GM13976 (cell line): ENCODE data around the gene SNCA.

ENCODE experiments used
- DNase-seq: peaks from one replicate; pipeline ENCODE4 v3.0.0; 2012; ENCODE audit warnings: low spot score
- CTCF ChIP-seq: IDR thresholded peaks from 2 replicates; pipeline ENCODE4 v1.5.1; 2012; ENCODE audit warnings: borderline replicate concordance, mild to moderate bottlenecking; ENCODE audit not compliant: insufficient read depth; ENCODE audit errors: extremely low read depth, missing control alignments, control extremely low read depth
- in situ Hi-C: fragments of 300-500 bp; cut with MboI; formaldehyde crosslinking; loops from one replicate; pipeline ENCODE4 v1.12.0; 2022; ENCODE audit warnings: low sequenced_read_pairs, mixed read lengths, inconsistent platforms; ENCODE audit not compliant: unreplicated experiment

Gene SNCA

GRCh38 chr4:89788206-89789072 is 48.5 kb downstream of the SNCA start:
- no peak for TF ChIP-seq CTCF
- in situ Hi-C loops, result no loop called here
- DNase-seq, result no peak

- no peak for DNase-seq
- no peak for TF ChIP-seq CTCF
- in situ Hi-C loops, result no loop called here
These were observed 52.2 kb downstream of the SNCA start for GRCh38 chr4:89784686-89785231.

- in situ Hi-C loops, result no loop called here
- no peak for TF ChIP-seq CTCF
- no peak for DNase-seq
These were observed 55.6 kb downstream of the SNCA start for GRCh38 chr4:89781321-89781720.

GRCh38 chr4:89773805-89774204 is 63.2 kb downstream of the SNCA start:
- in situ Hi-C loops, result no loop called here
- DNase-seq, result no peak
- TF ChIP-seq CTCF, result no peak

- DNase-seq, result no peak
- in situ Hi-C loops, result no loop called here
- no peak for TF ChIP-seq CTCF
These were observed 67.1 kb downstream of the SNCA start for GRCh38 chr4:89769856-89770255.

GRCh38 chr4:89767924-89768323 is 69.0 kb downstream of the SNCA start:
- DNase-seq, result no peak
- in situ Hi-C loops, result no loop called here
- no peak for TF ChIP-seq CTCF
